ENCODE measurements around the gene RPS6KA2.
A peak's percentile ranks its signal among the peaks of the same experiment; 100 is the strongest.

RPS6KA2 gene

GRCh38 chr6:166501246-166501645, 125.8 kb downstream of the RPS6KA2 start:
- DNase-seq (ENCODE audit: low spot score) = no peak

- DNase-seq (ENCODE audit: low spot score) = peak; percentile 82
Observed at GRCh38 chr6:166500246-166500645, 126.8 kb downstream of the RPS6KA2 start.

- DNase-seq (ENCODE audit: low spot score) = no peak
Observed at GRCh38 chr6:166499350-166500163, 127.5 kb downstream of the RPS6KA2 start.

- DNase-seq (ENCODE audit: low spot score) = no peak
Observed at GRCh38 chr6:166498661-166499349, 128.2 kb downstream of the RPS6KA2 start.

- no peak for DNase-seq (ENCODE audit: low spot score)
Observed at GRCh38 chr6:166498228-166498627, 128.8 kb downstream of the RPS6KA2 start.

- DNase-seq (ENCODE audit: low spot score) = no peak
Observed at GRCh38 chr6:166497087-166497899, 129.8 kb downstream of the RPS6KA2 start.

- no peak for DNase-seq (ENCODE audit: low spot score)
Observed at GRCh38 chr6:166496460-166496859, 130.6 kb downstream of the RPS6KA2 start.

GRCh38 chr6:166495487-166496314, 131.3 kb downstream of the RPS6KA2 start:
- DNase-seq (ENCODE audit: low spot score) = no peak

- peak; percentile 60 for DNase-seq (ENCODE audit: low spot score)
Observed at GRCh38 chr6:166494757-166495486, 132.1 kb downstream of the RPS6KA2 start.

- no peak for DNase-seq (ENCODE audit: low spot score)
Observed at GRCh38 chr6:166494101-166494441, 133.0 kb downstream of the RPS6KA2 start.

GRCh38 chr6:166493427-166494100, 133.5 kb downstream of the RPS6KA2 start:
- no peak for DNase-seq (ENCODE audit: low spot score)

GRCh38 chr6:166492092-166492741, 134.8 kb downstream of the RPS6KA2 start:
- no peak for DNase-seq (ENCODE audit: low spot score)

- no peak for DNase-seq (ENCODE audit: low spot score)
Observed at GRCh38 chr6:166490671-166491500, 136.2 kb downstream of the RPS6KA2 start.

GRCh38 chr6:166489301-166490155, 137.5 kb downstream of the RPS6KA2 start:
- no peak for DNase-seq (ENCODE audit: low spot score)

- DNase-seq (ENCODE audit: low spot score) = peak; percentile 33
Observed at GRCh38 chr6:166488701-166489100, 138.3 kb downstream of the RPS6KA2 start.

- peak; percentile 76 for DNase-seq (ENCODE audit: low spot score)
Observed at GRCh38 chr6:166488076-166488685, 138.9 kb downstream of the RPS6KA2 start.

- no peak for DNase-seq (ENCODE audit: low spot score)
Observed at GRCh38 chr6:166487148-166487547, 139.9 kb downstream of the RPS6KA2 start.

GRCh38 chr6:166486536-166486880, 140.5 kb downstream of the RPS6KA2 start:
- no peak for DNase-seq (ENCODE audit: low spot score)

Data from pons (tissue), 1 donor.